IPS DF 4.7 (cell line): ENCODE data around the gene SLC5A6.

Experiments used
- DNase-seq: peaks from one replicate; pipeline ENCODE4 v3.0.0-alpha.2; 2013; ENCODE audit warnings: low spot score; ENCODE audit errors: extremely low read depth

SLC5A6 gene

GRCh38 chr2:27236626-27237025 is 24.6 kb upstream of the SLC5A6 start:
- DNase-seq, result no peak

GRCh38 chr2:27236136-27236535 is 24.1 kb upstream of the SLC5A6 start:
- no peak for DNase-seq

- DNase-seq, result no peak
Observed at GRCh38 chr2:27233341-27233740, 21.3 kb upstream of the SLC5A6 start.

- DNase-seq, result no peak
Observed at GRCh38 chr2:27231921-27232320, 19.9 kb upstream of the SLC5A6 start.

GRCh38 chr2:27227501-27227900 is 15.4 kb upstream of the SLC5A6 start:
- no peak for DNase-seq

- DNase-seq, result no peak
Observed at GRCh38 chr2:27225526-27225925, 13.5 kb upstream of the SLC5A6 start.

- no peak for DNase-seq
Observed at GRCh38 chr2:27223416-27223815, 11.3 kb upstream of the SLC5A6 start.

GRCh38 chr2:27222407-27222806 is 10.3 kb upstream of the SLC5A6 start:
- DNase-seq, result no peak

GRCh38 chr2:27221166-27221565 is 9.1 kb upstream of the SLC5A6 start:
- no peak for DNase-seq

- DNase-seq, result no peak
Observed at GRCh38 chr2:27220091-27220490, 8.0 kb upstream of the SLC5A6 start.

- DNase-seq, result no peak
Observed at GRCh38 chr2:27219091-27219490, 7.0 kb upstream of the SLC5A6 start.

GRCh38 chr2:27218614-27219013 is 6.5 kb upstream of the SLC5A6 start:
- no peak for DNase-seq

GRCh38 chr2:27217173-27218121 is 5.4 kb upstream of the SLC5A6 start, which contains the start of gene CAD:
Gene CAD (plus strand): TSS chr2:27217369. CDS start chr2:27217552, 183 bp downstream.
- no peak for DNase-seq

GRCh38 chr2:27216416-27217137 is 4.5 kb upstream of the SLC5A6 start:
- no peak for DNase-seq

GRCh38 chr2:27214941-27215340 is 2.9 kb upstream of the SLC5A6 start:
- no peak for DNase-seq

- no peak for DNase-seq
Observed at GRCh38 chr2:27212626-27213471, 781 bp upstream of the SLC5A6 start.

- DNase-seq, result no peak
Observed at GRCh38 chr2:27211241-27211942, 676 bp downstream of the SLC5A6 start.

- no peak for DNase-seq
Observed at GRCh38 chr2:27209621-27210401, 2.3 kb downstream of the SLC5A6 start.

GRCh38 chr2:27208486-27209050 is 3.5 kb downstream of the SLC5A6 start:
- DNase-seq, result no peak

GRCh38 chr2:27206346-27206745 is 5.7 kb downstream of the SLC5A6 start:
- no peak for DNase-seq
